Measurements from ENCODE around the gene CLEC4C. TPM values are rescaled to one million over a fixed set of nuclear protein-coding genes. Genes with fewer than 3 reads are reported as not detected.

Gene CLEC4C, protein sequence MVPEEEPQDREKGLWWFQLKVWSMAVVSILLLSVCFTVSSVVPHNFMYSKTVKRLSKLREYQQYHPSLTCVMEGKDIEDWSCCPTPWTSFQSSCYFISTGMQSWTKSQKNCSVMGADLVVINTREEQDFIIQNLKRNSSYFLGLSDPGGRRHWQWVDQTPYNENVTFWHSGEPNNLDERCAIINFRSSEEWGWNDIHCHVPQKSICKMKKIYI
- not detected in 2 replicates for total RNA-seq

DNA sequence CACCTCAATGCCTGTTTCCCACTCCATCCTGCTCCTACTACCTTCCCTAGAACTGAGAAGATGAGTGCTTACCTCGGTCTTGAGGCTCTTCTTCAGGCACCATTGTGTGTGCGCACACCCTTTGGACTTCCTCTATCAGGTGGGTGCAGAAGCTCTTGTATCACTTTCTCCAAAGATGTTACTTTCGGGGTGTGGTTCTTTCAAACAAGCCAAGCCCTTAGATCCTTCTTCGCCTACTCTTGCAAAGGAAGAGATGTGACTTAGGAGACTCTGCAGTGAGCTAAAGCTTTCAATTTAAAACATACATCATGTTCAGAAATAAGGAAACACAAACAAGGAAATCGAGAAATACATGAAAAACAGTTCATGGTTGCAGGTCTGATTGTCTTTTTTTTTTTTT lies at the start of gene CLEC4C:
CLEC4C (minus strand) TSS at position 130 of the 400 bp plus-strand sequence; CDS start at position 103, 27 bp downstream.

DNA sequence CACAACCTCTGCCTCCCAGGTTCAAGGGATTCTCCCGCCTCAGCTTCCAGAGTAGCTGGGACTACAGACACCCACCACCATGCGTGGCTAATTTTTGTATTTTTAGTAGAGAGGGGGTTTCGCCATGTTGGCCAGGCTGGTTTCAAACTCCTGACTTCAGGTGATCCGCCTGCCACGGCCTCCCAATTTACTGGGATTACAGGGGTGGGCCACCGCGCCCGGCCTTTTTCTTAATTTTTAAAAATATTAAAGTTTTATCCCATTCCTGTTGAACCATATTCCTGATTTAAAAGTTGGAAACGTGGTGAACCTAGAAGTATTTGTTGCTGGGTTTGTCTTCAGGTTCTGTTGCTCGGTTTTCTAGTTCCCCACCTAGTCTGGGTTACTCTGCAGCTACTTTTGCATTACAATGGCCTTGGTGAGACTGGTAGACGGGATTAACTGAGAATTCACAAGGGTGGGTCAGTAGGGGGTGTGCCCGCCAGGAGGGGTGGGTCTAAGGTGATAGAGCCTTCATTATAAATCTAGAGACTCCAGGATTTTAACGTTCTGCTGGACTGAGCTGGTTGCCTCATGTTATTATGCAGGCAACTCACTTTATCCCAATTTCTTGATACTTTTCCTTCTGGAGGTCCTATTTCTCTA lies 41.8 kb upstream of the CLEC4C start, which contains the start of gene NANOG:
NANOG (plus strand) TSS at position 519 of the 645 bp plus-strand sequence. CDS start 213 bp downstream, outside the sequence.

DNA sequence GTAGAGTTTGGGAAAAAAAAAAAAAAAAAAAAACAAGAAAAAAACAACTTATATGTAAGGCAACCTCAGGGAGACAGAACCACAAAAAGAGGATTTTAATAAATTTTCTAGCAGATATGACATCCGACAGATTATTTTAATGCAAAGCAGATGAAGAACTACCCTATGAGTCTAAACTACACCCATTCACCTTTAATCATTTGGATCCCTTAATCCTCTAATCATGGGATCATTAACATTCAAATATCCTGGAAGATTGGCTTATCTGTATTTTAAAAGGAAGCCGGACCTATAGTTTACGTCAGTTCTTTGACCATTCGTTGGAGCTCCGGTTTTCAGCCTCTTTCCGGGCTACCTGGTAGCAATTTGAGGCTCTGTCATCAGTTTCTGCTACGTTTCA lies 36.0 kb downstream of the CLEC4C start, which contains the start of gene DPPA3:
DPPA3 (plus strand) TSS at position 301 of the 400 bp plus-strand sequence. CDS start 138 bp downstream, outside the sequence.

DNA sequence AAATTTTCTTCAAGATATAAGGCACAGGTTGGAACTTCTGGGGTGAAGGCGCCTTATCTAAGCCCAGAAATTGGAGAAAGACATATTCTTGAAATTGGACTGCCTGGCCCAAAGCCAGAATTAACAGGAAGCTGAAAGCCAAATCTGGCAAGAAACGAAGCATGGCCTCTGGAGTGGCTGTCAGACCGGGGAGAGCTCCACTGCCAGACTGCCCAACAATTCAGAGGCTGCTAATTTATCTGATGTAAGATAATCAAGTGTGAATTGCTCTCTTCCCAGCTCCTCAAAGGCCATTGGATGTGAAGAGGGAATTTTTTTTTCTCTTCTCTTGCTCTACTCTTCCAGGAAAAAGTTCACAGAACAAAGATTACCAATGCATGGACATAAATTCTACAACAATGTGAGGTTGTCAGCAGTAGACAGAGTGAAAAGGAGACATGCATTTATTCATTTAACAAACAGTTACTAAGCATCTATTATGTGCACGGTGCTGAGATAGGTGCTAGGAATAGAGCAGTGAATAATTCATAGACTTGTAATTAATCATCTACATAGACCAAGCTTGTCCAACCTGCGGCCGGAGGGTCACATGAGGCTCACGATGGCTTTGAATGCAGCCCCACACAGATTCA lies 51.5 kb downstream of the CLEC4C start, which contains the start of gene GDF3:
GDF3 (minus strand) TSS at position 210 of the 632 bp plus-strand sequence; CDS start at position 163, 47 bp downstream.

Small RNA genes within 50 kb of the gene (small RNA-seq; reads per million reads assigned to genes)
- gene RF00019, result not detected

Other genes with a start within 250 kb of the CLEC4C start
- not detected in 2 replicates for gene CD163, start 243.6 kb downstream of the CLEC4C start, total RNA-seq
- not detected in 2 replicates for gene APOBEC1, start 81.5 kb downstream of the CLEC4C start, total RNA-seq
- gene GDF3, start 51.6 kb downstream of the CLEC4C start, total RNA-seq, result 0.65 TPM in 1 of 2 replicates, not detected in the other
- gene DPPA3, start 35.9 kb downstream of the CLEC4C start, total RNA-seq, result not detected in 2 replicates
- not detected in 2 replicates for gene NANOGNB, start 17.8 kb upstream of the CLEC4C start, total RNA-seq
- not detected in 2 replicates for gene NANOG, start 42.0 kb upstream of the CLEC4C start, total RNA-seq
- 0.13 TPM in 1 of 2 replicates, not detected in the other for gene SLC2A14, start 125.5 kb upstream of the CLEC4C start, total RNA-seq
- 23.9 and 49.8 TPM in 2 replicates for gene SLC2A3, start 188.8 kb upstream of the CLEC4C start, total RNA-seq